SK-N-SH (cell line): ENCODE measurements around the gene OPTC. TPM values are rescaled to one million over a fixed set of nuclear protein-coding genes. Genes with fewer than 3 reads are reported as not detected.

Experiments used
- CTCF ChIA-PET: fragments of 300-600, 350-600 bp; formaldehyde crosslinking; extraction: SDS; loops from one replicate; lab custom pipeline; 2021; lab: Yijun Ruan, JAX
- POLR2A ChIA-PET: fragments of 350-600 bp; sonication (Branson Sonifier 250); formaldehyde crosslinking; extraction: SDS; loops from one replicate; lab custom pipeline; 2020; ENCODE audit warnings: antibody characterized with exemption, inconsistent platforms; lab: Yijun Ruan, JAX
- DNase-seq: peaks from one replicate; pipeline ENCODE4 v3.0.0; 2012
- H2AFZ ChIP-seq: fragments of 200-600 bp; sonication (generic); 2 replicates; pipeline ENCODE4 v1.8.1; 2016; ENCODE audit warnings: antibody characterized with exemption, mild to moderate bottlenecking, low read depth
- H3F3A ChIP-seq: fragments of 200-600 bp; sonication (generic); replicated peaks from 2 replicates; pipeline ENCODE3; 2016; ENCODE audit warnings: antibody characterized with exemption, mild to moderate bottlenecking; ENCODE audit not compliant: insufficient read depth
- H3K27ac ChIP-seq, 2 experiments: fragments of 200-500 bp in 1 of 2; fragments of 200-600 bp in 1 of 2; sonication (Bioruptor generic) in 1 of 2; sonication (generic), shearing (Covaris generic) in 1 of 2; 2 replicates each; pipeline versions ENCODE4 v1.5.1 to v1.6.1; 2014 to 2016; ENCODE audit warnings: low read depth in 2 of 2, inconsistent platforms in 1 of 2, low read length in 1 of 2, mild to moderate bottlenecking in 1 of 2, mixed read lengths in 1 of 2
- H3K27me3 ChIP-seq: fragments of 200-600 bp; sonication (generic), shearing (Covaris generic); 2 replicates; pipeline ENCODE4 v1.6.1; 2016; ENCODE audit warnings: mixed run types; ENCODE audit not compliant: insufficient read depth
- H3K36me3 ChIP-seq, 2 experiments: fragments of 200-500 bp in 1 of 2; fragments of 200-600 bp in 1 of 2; sonication (Bioruptor generic) in 1 of 2; sonication (generic) in 1 of 2; replicated peaks in 1 of 2; 2 replicates each; pipeline versions ENCODE3 to v1.5.1; 2014 to 2016; ENCODE audit warnings: low read length in 1 of 2, mild to moderate bottlenecking in 1 of 2; ENCODE audit not compliant: insufficient read depth in 2 of 2, control insufficient read depth in 1 of 2
- H3K4me1 ChIP-seq, 2 experiments: fragments of 200-500 bp in 1 of 2; fragments of 200-600 bp in 1 of 2; sonication (Bioruptor generic) in 1 of 2; sonication (generic), shearing (Covaris generic) in 1 of 2; 2 replicates each; pipeline versions ENCODE4 v1.5.1 to v1.6.1; 2014 to 2016; ENCODE audit warnings: low read depth in 1 of 2, low read length in 1 of 2, mixed run types in 1 of 2; ENCODE audit not compliant: insufficient read depth in 2 of 2, control insufficient read depth in 1 of 2
- H3K4me2 ChIP-seq: fragments of 200-600 bp; sonication (generic), shearing (Covaris generic); 2 replicates; pipeline ENCODE4 v1.6.1; 2017; ENCODE audit warnings: mixed run types
- H3K4me3 ChIP-seq, 2 experiments: fragments of 200-500 bp in 1 of 2; fragments of 200-600 bp in 1 of 2; sonication (Bioruptor generic) in 1 of 2; sonication (generic), shearing (Covaris generic) in 1 of 2; 2 replicates each; pipeline versions ENCODE4 v1.5.1 to v1.8.1; 2014 to 2016; ENCODE audit warnings: low read depth in 2 of 2, inconsistent platforms in 1 of 2, low read length in 1 of 2, mild to moderate bottlenecking in 1 of 2, mixed read lengths in 1 of 2, moderate library complexity in 1 of 2
- H3K79me2 ChIP-seq: fragments of 200-600 bp; sonication (generic); 2 replicates; pipeline ENCODE4 v1.8.1; 2017; ENCODE audit warnings: mild to moderate bottlenecking; ENCODE audit not compliant: insufficient read depth
- H3K9ac ChIP-seq: fragments of 200-600 bp; sonication (generic); 2 replicates; pipeline ENCODE4 v1.6.1; 2017; ENCODE audit warnings: mixed run types
- H3K9me2 ChIP-seq: fragments of 200-600 bp; sonication (generic); 2 replicates; pipeline ENCODE4 v1.6.1; 2017; ENCODE audit warnings: mixed run types
- H3K9me3 ChIP-seq: fragments of 200-600 bp; sonication (generic); 2 replicates; pipeline ENCODE4 v1.6.1; 2017; ENCODE audit warnings: mixed run types, mild to moderate bottlenecking, moderate library complexity
- H4K20me1 ChIP-seq: fragments of 200-600 bp; sonication (generic); 2 replicates; pipeline ENCODE4 v1.6.1; 2017; ENCODE audit warnings: mild to moderate bottlenecking, mixed run types; ENCODE audit not compliant: insufficient read depth
- ELF1 ChIP-seq: IDR thresholded peaks from 2 replicates; pipeline ENCODE4 v1.4.0; 2012
- EP300 ChIP-seq, 2 experiments: IDR thresholded peaks; 2 replicates each; pipeline versions ENCODE4 v1.4.0 to v1.6.1; 2012; ENCODE audit warnings: borderline replicate concordance in 1 of 2, low read depth in 1 of 2, low read length in 1 of 2
- FOXM1 ChIP-seq: IDR thresholded peaks from 2 replicates; pipeline ENCODE4 v1.4.0; 2012; ENCODE audit warnings: low read depth, mild to moderate bottlenecking
- GATA2 ChIP-seq: sonication (generic); formaldehyde crosslinking; IDR thresholded peaks from 2 replicates; pipeline ENCODE4 v1.5.0; 2020; ENCODE audit warnings: mild to moderate bottlenecking, missing genetic modification reagents
- JUND ChIP-seq: IDR thresholded peaks from 2 replicates; pipeline ENCODE4 v1.4.0; 2012
- NFIC ChIP-seq: IDR thresholded peaks from 2 replicates; pipeline ENCODE4 v1.4.0; 2012; ENCODE audit warnings: borderline replicate concordance
- SIN3A ChIP-seq: IDR thresholded peaks from 2 replicates; pipeline ENCODE4 v1.6.1; 2012; ENCODE audit warnings: low read depth, mild to moderate bottlenecking, low read length, moderate library complexity, borderline replicate concordance
- SMC3 ChIP-seq: IDR thresholded peaks from 2 replicates; pipeline ENCODE4 v1.6.1; 2012; ENCODE audit warnings: low read depth, low read length, improper control_type of control experiment
- TCF12 ChIP-seq: IDR thresholded peaks from 2 replicates; pipeline ENCODE4 v1.4.0; 2012
- WGBS: methylation state at CpG from one replicate; pipeline ENCODE4 v1.1.6; 2017; ENCODE audit warnings: low lambda C conversion rate; 5-methylcytosine and 5-hydroxymethylcytosine counted together
- polyA plus RNA-seq, 3 experiments: library from polyadenylated mRNA; depleted of rRNA; stranded (reverse); fragments of >200 nt; gene quantifications; 2 replicates each; pipeline ENCODE4 v1.2.3, GENCODE V29; 2012
- TF ChIP-seq, protein P1 (sequence below): fragments of 200-600 bp; sonication (generic); IDR thresholded peaks from 2 replicates; pipeline ENCODE4 v1.6.1; 2017; ENCODE audit warnings: antibody characterized with exemption, mild to moderate bottlenecking, moderate library complexity
- TF ChIP-seq, protein P2 (sequence below): fragments of 150-350 bp; IDR thresholded peaks from 2 replicates; pipeline ENCODE4 v1.6.1; 2016; ENCODE audit warnings: mild to moderate bottlenecking, low read depth, low read length
- TF ChIP-seq, protein P3 (sequence below): fragments of 150-350 bp; IDR thresholded peaks from 2 replicates; pipeline ENCODE4 v1.6.1; 2017; ENCODE audit warnings: antibody characterized with exemption, low read length, low read depth, borderline replicate concordance
- TF ChIP-seq, protein P4 (sequence below): IDR thresholded peaks from 2 replicates; pipeline ENCODE4; 2012
- TF ChIP-seq, protein P5 (sequence below): IDR thresholded peaks from 2 replicates; pipeline ENCODE4 v1.4.0; 2012; ENCODE audit warnings: low read depth

OPTC gene
- polyA plus RNA-seq, 1 of the 3 experiments (the other 2 are of a cell fraction): not detected

DNA sequence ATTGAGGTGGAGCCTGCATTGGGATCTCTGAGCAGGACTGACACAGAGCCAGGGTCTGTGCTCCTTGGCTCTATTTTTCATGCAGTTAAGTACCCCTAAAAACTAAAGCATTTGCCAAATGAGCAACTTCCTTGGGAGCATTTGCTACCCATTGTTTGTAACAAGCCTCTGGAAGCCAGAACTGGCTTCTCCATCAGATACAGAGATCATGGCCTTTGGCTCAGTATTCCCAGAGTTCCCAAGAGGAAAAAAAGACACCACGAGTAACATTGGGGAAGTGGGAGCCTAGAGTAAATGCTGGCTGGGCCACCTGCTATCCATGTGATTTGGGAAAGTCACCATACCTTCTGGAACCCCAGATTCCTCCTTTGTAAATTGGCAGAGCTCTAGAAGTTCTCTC lies 44.8 kb downstream of the OPTC start:
- H3K4me1 ChIP-seq: peaks cover 2 to 32% of the 10 kb centered on the region in 2 experiments
- peaks cover 32% of the 10 kb centered on the region for H3F3A ChIP-seq
- no peaks in the 10 kb centered on the region for H3K9me3 ChIP-seq
- ChIA-PET POLR2A (no interaction called here), CTCF (no interaction called here)
- H3K79me2 ChIP-seq: no peaks in the 10 kb centered on the region
- no peaks in the 10 kb centered on the region for H3K27me3 ChIP-seq
- no peak overlapping the region for H2AFZ ChIP-seq
- no peak for DNase-seq
- H3K9ac ChIP-seq: no peak overlapping the region
- no peak overlapping the region for H3K4me3 ChIP-seq
- H3K4me2 ChIP-seq: no peak overlapping the region
- no peak overlapping the region for H3K27ac ChIP-seq
- TF ChIP-seq FOXM1 (no peak), JUND (no peak), SMC3 (no peak)
- TF ChIP-seq, protein P1, sequence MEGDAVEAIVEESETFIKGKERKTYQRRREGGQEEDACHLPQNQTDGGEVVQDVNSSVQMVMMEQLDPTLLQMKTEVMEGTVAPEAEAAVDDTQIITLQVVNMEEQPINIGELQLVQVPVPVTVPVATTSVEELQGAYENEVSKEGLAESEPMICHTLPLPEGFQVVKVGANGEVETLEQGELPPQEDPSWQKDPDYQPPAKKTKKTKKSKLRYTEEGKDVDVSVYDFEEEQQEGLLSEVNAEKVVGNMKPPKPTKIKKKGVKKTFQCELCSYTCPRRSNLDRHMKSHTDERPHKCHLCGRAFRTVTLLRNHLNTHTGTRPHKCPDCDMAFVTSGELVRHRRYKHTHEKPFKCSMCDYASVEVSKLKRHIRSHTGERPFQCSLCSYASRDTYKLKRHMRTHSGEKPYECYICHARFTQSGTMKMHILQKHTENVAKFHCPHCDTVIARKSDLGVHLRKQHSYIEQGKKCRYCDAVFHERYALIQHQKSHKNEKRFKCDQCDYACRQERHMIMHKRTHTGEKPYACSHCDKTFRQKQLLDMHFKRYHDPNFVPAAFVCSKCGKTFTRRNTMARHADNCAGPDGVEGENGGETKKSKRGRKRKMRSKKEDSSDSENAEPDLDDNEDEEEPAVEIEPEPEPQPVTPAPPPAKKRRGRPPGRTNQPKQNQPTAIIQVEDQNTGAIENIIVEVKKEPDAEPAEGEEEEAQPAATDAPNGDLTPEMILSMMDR: no peak
- TF ChIP-seq, all 33 proteins: peak for 0
- WGBS: 47% methylated on average over 1 of the region's 1 CpG
- Histone ChIP-seq H4K20me1 (no peaks in the 10 kb centered on the region), H3K36me3 (no peaks in the 10 kb centered on the region), H3K9me2 (no peaks in the 10 kb centered on the region)

DNA sequence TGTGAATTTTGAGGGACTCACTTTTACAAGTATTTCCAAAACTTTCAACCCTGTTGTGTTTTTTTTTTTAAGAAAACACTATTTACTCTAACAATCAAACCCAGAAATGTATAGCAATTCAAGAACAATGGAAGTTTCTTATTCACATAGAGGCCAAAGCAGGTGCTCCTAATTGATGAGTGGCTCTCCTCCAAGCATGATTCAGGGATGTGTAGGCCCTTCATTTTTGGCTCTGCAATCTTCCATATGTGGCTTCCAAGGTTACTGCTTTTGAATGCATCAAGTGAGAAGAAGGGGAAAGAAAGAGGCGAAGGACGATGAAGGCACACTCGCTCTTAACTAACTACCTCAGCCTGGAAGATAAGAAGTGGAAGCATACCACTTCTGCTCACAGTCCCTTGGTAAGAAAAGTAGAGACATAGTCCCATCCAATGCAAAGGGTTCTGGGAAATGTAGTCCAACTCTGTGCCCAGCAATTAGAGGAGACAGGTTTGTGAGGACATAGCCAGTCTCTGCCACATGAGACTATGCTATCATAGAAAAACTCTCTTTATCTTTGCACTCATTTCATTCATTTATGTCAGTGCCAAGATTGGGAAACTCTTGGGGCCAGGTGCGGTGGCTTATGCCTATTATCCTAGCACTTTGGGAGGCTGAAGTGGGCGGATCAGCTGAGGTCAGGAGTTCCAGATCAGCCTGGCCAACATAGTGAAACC lies 46.0 kb downstream of the OPTC start:
- no peaks in the 10 kb centered on the region for H3K36me3 ChIP-seq
- CTCF ChIA-PET: interaction anchor here (1.5 kb wide), 1 partner anchor 16 kb away, joined by 3 read pairs; no protein-coding TSS in a partner anchor

DNA sequence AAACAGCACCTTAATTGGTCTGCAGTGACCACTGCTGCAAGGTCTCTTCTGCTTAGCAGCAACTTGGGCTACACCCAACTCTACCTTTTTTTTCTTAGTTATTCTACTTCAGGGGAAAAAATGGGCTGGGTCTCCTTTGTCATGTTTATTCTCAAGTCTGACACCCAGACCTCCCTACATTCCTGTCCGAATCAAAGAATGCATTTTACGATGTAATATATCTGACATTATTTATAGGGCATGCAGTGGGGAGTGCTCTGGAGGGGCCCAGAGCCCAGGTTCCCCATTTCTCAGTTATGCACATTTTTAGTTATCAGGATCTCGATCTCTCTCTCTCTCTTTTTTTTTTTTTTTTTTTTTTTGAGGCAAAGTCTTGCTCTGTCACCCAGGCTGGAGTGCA lies 50.5 kb downstream of the OPTC start:
- Histone ChIP-seq H3K9ac (no peak overlapping the region), H3K4me2 (no peak overlapping the region), H3F3A (peaks cover 11% of the 10 kb centered on the region), H3K27me3 (no peaks in the 10 kb centered on the region), H3K79me2 (no peaks in the 10 kb centered on the region), H3K4me3 (no peak overlapping the region), H3K36me3 (no peaks in the 10 kb centered on the region), H3K9me2 (no peaks in the 10 kb centered on the region), H3K9me3 (no peaks in the 10 kb centered on the region), H4K20me1 (no peaks in the 10 kb centered on the region), H3K4me1 (peaks cover 0 to 27% of the 10 kb centered on the region in 2 experiments; a peak in 2 of 4 replicates), H3K27ac (peak overlapping the region in 1 of 2 experiments; percentile 48; a peak in 1 of 4 replicates), H2AFZ (no peak overlapping the region)
- DNase-seq: no peak
- TF ChIP-seq TCF12 (peak; percentile 65), EP300 (IDR thresholded peaks at IDR 0.05; ENCODE audit: borderline replicate concordance in 1 of 2, low read depth in 1 of 2, low read length in 1 of 2) (peak in 1 of 2 experiments; percentile 52; a peak in 1 of 4 replicates), JUND (peak; percentile 13; the same call in 1 of the 2 replicates), GATA2 (CRISPR knock-in tag) (no peak), NFIC (0 out of 2 replicates have a peak, but pooled peaks have one; percentile 13), SIN3A (no peak)
- TF ChIP-seq, protein P2, sequence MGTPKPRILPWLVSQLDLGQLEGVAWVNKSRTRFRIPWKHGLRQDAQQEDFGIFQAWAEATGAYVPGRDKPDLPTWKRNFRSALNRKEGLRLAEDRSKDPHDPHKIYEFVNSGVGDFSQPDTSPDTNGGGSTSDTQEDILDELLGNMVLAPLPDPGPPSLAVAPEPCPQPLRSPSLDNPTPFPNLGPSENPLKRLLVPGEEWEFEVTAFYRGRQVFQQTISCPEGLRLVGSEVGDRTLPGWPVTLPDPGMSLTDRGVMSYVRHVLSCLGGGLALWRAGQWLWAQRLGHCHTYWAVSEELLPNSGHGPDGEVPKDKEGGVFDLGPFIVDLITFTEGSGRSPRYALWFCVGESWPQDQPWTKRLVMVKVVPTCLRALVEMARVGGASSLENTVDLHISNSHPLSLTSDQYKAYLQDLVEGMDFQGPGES: no peak
- TF ChIP-seq, protein P3, sequence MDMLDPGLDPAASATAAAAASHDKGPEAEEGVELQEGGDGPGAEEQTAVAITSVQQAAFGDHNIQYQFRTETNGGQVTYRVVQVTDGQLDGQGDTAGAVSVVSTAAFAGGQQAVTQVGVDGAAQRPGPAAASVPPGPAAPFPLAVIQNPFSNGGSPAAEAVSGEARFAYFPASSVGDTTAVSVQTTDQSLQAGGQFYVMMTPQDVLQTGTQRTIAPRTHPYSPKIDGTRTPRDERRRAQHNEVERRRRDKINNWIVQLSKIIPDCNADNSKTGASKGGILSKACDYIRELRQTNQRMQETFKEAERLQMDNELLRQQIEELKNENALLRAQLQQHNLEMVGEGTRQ: no peak
- TF ChIP-seq, protein P4, sequence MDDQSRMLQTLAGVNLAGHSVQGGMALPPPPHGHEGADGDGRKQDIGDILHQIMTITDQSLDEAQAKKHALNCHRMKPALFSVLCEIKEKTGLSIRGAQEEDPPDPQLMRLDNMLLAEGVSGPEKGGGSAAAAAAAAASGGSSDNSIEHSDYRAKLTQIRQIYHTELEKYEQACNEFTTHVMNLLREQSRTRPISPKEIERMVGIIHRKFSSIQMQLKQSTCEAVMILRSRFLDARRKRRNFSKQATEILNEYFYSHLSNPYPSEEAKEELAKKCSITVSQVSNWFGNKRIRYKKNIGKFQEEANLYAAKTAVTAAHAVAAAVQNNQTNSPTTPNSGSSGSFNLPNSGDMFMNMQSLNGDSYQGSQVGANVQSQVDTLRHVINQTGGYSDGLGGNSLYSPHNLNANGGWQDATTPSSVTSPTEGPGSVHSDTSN: peak; percentile 57; the same call in 1 of the 2 replicates
- TF ChIP-seq, protein P5, sequence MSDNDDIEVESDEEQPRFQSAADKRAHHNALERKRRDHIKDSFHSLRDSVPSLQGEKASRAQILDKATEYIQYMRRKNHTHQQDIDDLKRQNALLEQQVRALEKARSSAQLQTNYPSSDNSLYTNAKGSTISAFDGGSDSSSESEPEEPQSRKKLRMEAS: no peak
- POLR2A ChIA-PET: no interaction called here
- CTCF ChIA-PET: no interaction called here
- 23% methylated on average over 3 of the region's 3 CpGs for WGBS

More for the DNA sequence above, 46.0 kb downstream of the OPTC start:
- TF ChIP-seq NFIC: no peak
- TF ChIP-seq, protein P5: 0 out of 2 replicates have a peak, but pooled peaks have one; percentile 16
- TF ChIP-seq TCF12: peak; percentile 28; the same call in 1 of the 2 replicates
- TF ChIP-seq FOXM1: no peak
- no peak for TF ChIP-seq ELF1
- Histone ChIP-seq H3K27ac (no peak overlapping the region), H3K9ac (no peak overlapping the region), H3K9me2 (no peaks in the 10 kb centered on the region), H3K4me1 (peaks cover 0 to 27% of the 10 kb centered on the region in 2 experiments; a peak in 3 of 4 replicates), H3F3A (peaks cover 22% of the 10 kb centered on the region), H3K79me2 (no peaks in the 10 kb centered on the region), H3K4me3 (no peak overlapping the region), H3K27me3 (no peaks in the 10 kb centered on the region), H3K9me3 (no peaks in the 10 kb centered on the region), H3K4me2 (no peak overlapping the region), H2AFZ (peak overlapping the region; percentile 56; the same call in 1 of the 2 replicates), H4K20me1 (no peaks in the 10 kb centered on the region)
- 94% methylated on average over 5 of the region's 5 CpGs for WGBS
- POLR2A ChIA-PET: no interaction called here
- DNase-seq: no peak
